HepG2 (cell line): ENCODE data around the gene PIEZO1. TPM values are rescaled to one million over a fixed set of nuclear protein-coding genes. Genes with fewer than 3 reads are reported as not detected.

Source experiments
- CHD4 ChIP-seq: fragments of 200-600 bp; sonication (generic); IDR thresholded peaks from 2 replicates; pipeline ENCODE4 v1.7.0; 2017; ENCODE audit warnings: mild to moderate bottlenecking, low read length, borderline replicate concordance
- GABPB1 ChIP-seq: IDR thresholded peaks from 2 replicates; pipeline ENCODE4 v1.6.1; 2016; ENCODE audit warnings: mild to moderate bottlenecking, missing genetic modification reagents, moderate library complexity, missing compliant biosample characterization
- HNF4A ChIP-seq: sonication (generic); formaldehyde crosslinking; IDR thresholded peaks from 2 replicates; pipeline ENCODE4 v1.4.0; 2020; ENCODE audit warnings: missing genetic modification reagents
- RAD21 ChIP-seq: fragments of 450-650 bp; formaldehyde crosslinking; IDR thresholded peaks from 2 replicates; pipeline ENCODE4 v1.5.0; 2020; ENCODE audit warnings: mild to moderate bottlenecking
- TBX2 ChIP-seq: sonication (generic); formaldehyde crosslinking; IDR thresholded peaks from 2 replicates; pipeline ENCODE4 v1.5.0; 2020; ENCODE audit warnings: missing genetic modification reagents, mild to moderate bottlenecking, borderline replicate concordance
- THAP8 ChIP-seq: sonication (generic); formaldehyde crosslinking; IDR thresholded peaks from 2 replicates; pipeline ENCODE4 v1.5.1; 2020; ENCODE audit warnings: missing genetic modification reagents, mild to moderate bottlenecking, borderline replicate concordance
- XRCC5 ChIP-seq: fragments of 200-400 bp; formaldehyde crosslinking; optimal IDR thresholded peaks from 2 replicates; pipeline ENCODE3; 2017; ENCODE audit warnings: mild to moderate bottlenecking, low read length
- ZNF280B ChIP-seq: sonication (generic); formaldehyde crosslinking; IDR thresholded peaks from 2 replicates; pipeline ENCODE4 v1.5.0; 2020; ENCODE audit warnings: missing genetic modification reagents, mild to moderate bottlenecking, borderline replicate concordance
- ZNF639 ChIP-seq: conservative IDR thresholded peaks from 2 replicates; pipeline ENCODE4 v1.6.1; 2018; ENCODE audit warnings: missing genetic modification reagents
- polyA plus RNA-seq, 8 experiments: library from polyadenylated mRNA; depleted of rRNA in 3 of 8; stranded (reverse) in 7 of 8; unstranded in 1 of 8; fragments of >200 nt; fragmentation: Illumina TruSeq in 4 of 8; extraction: Trizol in 4 of 8; gene quantifications; 2 replicates each; pipeline versions ENCODE4 v1.2.1 to v1.2.3, GENCODE V29; 2011 to 2016; ENCODE audit warnings: low read depth in 4 of 8, missing spikeins in 1 of 8, mixed read lengths in 1 of 8; ENCODE audit not compliant: insufficient read depth in 1 of 8
- total RNA-seq, 5 experiments: library from RNA; depleted of rRNA; stranded (reverse); fragments of >200 nt; fragmentation: Illumina TruSeq; extraction: Trizol; gene quantifications; 2 replicates each; pipeline ENCODE4 v1.2.3, GENCODE V29; 2016; ENCODE audit warnings: low read depth in 1 of 5
- TF ChIP-seq, protein P1 (sequence below): sonication (generic); formaldehyde crosslinking; IDR thresholded peaks from 2 replicates; pipeline ENCODE4 v1.5.1; 2020; ENCODE audit warnings: mild to moderate bottlenecking, missing genetic modification reagents, moderate library complexity
- TF ChIP-seq, protein P2 (sequence below): sonication (generic); formaldehyde crosslinking; IDR thresholded peaks from 2 replicates; pipeline ENCODE4 v1.4.0; 2020; ENCODE audit warnings: missing genetic modification reagents
- TF ChIP-seq, protein P3 (sequence below): sonication (generic); formaldehyde crosslinking; IDR thresholded peaks from 2 replicates; pipeline ENCODE4 v1.4.0; 2020; ENCODE audit warnings: missing genetic modification reagents, borderline replicate concordance

PIEZO1 gene
- total and polyA plus RNA-seq, 2 of the 13 experiments (the other 11 are each of a cell fraction or from before 2014, with no cell fraction given): 67.9 to 85.0 TPM

- peak; percentile 60 for TF ChIP-seq HNF4A (CRISPR knock-in tag)
- TF ChIP-seq GABPB1 (CRISPR knock-in tag): peak; percentile 24; the same call in 1 of the 2 replicates
- 0 out of 2 replicates have a peak, but pooled peaks have one; percentile 27 for TF ChIP-seq ZNF280B (CRISPR knock-in tag)
- peak; percentile 51 for TF ChIP-seq XRCC5
- peak; percentile 58 for TF ChIP-seq RAD21 (CRISPR knock-in tag)
- TF ChIP-seq TBX2 (CRISPR knock-in tag): peak; percentile 25; the same call in 1 of the 2 replicates
- TF ChIP-seq, protein P1, sequence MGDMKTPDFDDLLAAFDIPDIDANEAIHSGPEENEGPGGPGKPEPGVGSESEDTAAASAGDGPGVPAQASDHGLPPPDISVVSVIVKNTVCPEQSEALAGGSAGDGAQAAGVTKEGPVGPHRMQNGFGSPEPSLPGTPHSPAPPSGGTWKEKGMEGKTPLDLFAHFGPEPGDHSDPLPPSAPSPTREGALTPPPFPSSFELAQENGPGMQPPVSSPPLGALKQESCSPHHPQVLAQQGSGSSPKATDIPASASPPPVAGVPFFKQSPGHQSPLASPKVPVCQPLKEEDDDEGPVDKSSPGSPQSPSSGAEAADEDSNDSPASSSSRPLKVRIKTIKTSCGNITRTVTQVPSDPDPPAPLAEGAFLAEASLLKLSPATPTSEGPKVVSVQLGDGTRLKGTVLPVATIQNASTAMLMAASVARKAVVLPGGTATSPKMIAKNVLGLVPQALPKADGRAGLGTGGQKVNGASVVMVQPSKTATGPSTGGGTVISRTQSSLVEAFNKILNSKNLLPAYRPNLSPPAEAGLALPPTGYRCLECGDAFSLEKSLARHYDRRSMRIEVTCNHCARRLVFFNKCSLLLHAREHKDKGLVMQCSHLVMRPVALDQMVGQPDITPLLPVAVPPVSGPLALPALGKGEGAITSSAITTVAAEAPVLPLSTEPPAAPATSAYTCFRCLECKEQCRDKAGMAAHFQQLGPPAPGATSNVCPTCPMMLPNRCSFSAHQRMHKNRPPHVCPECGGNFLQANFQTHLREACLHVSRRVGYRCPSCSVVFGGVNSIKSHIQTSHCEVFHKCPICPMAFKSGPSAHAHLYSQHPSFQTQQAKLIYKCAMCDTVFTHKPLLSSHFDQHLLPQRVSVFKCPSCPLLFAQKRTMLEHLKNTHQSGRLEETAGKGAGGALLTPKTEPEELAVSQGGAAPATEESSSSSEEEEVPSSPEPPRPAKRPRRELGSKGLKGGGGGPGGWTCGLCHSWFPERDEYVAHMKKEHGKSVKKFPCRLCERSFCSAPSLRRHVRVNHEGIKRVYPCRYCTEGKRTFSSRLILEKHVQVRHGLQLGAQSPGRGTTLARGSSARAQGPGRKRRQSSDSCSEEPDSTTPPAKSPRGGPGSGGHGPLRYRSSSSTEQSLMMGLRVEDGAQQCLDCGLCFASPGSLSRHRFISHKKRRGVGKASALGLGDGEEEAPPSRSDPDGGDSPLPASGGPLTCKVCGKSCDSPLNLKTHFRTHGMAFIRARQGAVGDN (CRISPR knock-in tag): 0 out of 2 replicates have a peak, but pooled peaks have one; percentile 26
- no peak for TF ChIP-seq ZNF639
- TF ChIP-seq CHD4: no peak
- TF ChIP-seq, protein P2, sequence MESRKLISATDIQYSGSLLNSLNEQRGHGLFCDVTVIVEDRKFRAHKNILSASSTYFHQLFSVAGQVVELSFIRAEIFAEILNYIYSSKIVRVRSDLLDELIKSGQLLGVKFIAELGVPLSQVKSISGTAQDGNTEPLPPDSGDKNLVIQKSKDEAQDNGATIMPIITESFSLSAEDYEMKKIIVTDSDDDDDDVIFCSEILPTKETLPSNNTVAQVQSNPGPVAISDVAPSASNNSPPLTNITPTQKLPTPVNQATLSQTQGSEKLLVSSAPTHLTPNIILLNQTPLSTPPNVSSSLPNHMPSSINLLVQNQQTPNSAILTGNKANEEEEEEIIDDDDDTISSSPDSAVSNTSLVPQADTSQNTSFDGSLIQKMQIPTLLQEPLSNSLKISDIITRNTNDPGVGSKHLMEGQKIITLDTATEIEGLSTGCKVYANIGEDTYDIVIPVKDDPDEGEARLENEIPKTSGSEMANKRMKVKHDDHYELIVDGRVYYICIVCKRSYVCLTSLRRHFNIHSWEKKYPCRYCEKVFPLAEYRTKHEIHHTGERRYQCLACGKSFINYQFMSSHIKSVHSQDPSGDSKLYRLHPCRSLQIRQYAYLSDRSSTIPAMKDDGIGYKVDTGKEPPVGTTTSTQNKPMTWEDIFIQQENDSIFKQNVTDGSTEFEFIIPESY: peak; percentile 79
- TF ChIP-seq, protein P3, sequence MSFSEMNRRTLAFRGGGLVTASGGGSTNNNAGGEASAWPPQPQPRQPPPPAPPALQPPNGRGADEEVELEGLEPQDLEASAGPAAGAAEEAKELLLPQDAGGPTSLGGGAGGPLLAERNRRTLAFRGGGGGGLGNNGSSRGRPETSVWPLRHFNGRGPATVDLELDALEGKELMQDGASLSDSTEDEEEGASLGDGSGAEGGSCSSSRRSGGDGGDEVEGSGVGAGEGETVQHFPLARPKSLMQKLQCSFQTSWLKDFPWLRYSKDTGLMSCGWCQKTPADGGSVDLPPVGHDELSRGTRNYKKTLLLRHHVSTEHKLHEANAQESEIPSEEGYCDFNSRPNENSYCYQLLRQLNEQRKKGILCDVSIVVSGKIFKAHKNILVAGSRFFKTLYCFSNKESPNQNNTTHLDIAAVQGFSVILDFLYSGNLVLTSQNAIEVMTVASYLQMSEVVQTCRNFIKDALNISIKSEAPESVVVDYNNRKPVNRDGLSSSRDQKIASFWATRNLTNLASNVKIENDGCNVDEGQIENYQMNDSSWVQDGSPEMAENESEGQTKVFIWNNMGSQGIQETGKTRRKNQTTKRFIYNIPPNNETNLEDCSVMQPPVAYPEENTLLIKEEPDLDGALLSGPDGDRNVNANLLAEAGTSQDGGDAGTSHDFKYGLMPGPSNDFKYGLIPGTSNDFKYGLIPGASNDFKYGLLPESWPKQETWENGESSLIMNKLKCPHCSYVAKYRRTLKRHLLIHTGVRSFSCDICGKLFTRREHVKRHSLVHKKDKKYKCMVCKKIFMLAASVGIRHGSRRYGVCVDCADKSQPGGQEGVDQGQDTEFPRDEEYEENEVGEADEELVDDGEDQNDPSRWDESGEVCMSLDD (CRISPR knock-in tag): no peak
- 0 out of 2 replicates have a peak, but pooled peaks have one; percentile 28 for TF ChIP-seq THAP8 (CRISPR knock-in tag)
Measured at GRCh38 chr16:88821168-88821850, 36.3 kb upstream of the PIEZO1 start (continued).
